ENCODE data around the gene ZNF865.

DNA sequence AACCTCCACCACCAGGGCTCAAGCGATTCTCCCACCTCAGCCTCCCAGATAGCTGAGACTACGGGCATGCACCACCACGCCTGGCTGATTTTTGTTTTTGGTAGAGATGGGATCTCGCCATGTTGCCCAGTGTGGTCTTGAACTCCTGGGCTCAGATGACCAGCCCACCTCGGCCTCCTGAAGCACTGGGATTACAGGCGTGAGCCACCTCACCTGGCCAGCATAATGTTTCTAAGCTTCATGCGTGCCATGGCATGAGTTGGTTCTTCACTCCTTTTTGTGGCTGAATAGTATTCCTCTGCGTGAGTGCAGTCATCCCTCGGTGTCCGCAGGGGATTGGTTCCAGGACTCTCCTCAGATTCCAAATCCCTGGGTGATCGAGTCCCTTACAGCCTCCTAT, 20.6 kb upstream of the ZNF865 start:
- TF ChIP-seq, protein P1, sequence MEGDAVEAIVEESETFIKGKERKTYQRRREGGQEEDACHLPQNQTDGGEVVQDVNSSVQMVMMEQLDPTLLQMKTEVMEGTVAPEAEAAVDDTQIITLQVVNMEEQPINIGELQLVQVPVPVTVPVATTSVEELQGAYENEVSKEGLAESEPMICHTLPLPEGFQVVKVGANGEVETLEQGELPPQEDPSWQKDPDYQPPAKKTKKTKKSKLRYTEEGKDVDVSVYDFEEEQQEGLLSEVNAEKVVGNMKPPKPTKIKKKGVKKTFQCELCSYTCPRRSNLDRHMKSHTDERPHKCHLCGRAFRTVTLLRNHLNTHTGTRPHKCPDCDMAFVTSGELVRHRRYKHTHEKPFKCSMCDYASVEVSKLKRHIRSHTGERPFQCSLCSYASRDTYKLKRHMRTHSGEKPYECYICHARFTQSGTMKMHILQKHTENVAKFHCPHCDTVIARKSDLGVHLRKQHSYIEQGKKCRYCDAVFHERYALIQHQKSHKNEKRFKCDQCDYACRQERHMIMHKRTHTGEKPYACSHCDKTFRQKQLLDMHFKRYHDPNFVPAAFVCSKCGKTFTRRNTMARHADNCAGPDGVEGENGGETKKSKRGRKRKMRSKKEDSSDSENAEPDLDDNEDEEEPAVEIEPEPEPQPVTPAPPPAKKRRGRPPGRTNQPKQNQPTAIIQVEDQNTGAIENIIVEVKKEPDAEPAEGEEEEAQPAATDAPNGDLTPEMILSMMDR (IDR thresholded peaks at IDR 0.05), result no peak
- no peak for TF ChIP-seq EZH2 (IDR thresholded peaks at IDR 0.05; ENCODE audit: borderline replicate concordance, insufficient read depth, low read depth, low read length, poor library complexity, severe bottlenecking)
